GM21619 (cell line): ENCODE data around the gene TUBB8.
"Not testable (repeated sequence)": the region's sequence is repeated elsewhere in the genome, so short reads cannot be mapped to it uniquely, and the experiment has no call there.

Source experiments
- ATAC-seq: cut with Tn5 transposase; IDR thresholded peaks from one replicate; pipeline ENCODE4 v1.9.1; 2021; ENCODE audit not compliant: unreplicated experiment

Gene TUBB8

DNA sequence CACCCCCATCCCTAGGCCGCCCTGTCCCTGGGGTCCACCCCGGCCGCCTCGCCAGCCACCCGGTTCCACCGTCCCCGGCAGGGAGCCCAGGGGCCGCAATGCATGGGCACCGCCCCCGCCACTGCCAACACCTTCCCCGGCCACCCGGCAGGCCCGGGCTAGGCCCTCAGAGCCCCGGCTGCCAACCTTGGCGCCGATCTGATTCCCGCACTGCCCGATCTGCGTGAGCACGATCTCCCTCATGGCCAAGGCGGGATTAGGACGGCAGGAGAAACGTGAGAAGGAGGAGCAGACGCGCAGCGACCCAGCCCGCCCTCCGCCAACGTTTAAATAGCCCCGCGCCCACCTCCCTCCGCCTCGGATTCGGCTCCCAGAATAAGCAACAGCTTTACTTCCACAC is at the start of gene TUBB8:
Gene TUBB8 (minus strand): TSS at position 301 of the 400 bp plus-strand sequence. CDS start 58 bp downstream, at position 243.
- no peak for ATAC-seq

DNA sequence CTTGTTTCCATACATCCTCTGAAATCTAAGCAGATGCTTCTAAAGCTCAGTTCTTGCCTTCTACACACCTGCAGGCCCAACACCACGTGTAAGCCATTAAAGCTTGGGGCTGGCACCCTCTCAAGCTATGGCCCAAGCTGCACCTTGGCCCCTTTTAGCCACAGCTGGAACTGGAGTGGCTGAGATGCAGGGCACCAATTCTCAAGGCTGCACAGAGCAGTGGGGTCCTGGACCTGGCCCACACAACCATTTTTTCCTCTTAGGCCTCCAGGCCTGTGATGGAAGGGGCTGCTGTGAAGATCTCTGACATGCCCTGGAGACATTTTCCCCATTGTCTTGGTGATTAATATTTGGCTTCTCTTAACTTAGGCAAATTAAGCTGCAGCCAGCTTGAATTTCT is 47.4 kb upstream of the TUBB8 start:
- ATAC-seq: no peak

DNA sequence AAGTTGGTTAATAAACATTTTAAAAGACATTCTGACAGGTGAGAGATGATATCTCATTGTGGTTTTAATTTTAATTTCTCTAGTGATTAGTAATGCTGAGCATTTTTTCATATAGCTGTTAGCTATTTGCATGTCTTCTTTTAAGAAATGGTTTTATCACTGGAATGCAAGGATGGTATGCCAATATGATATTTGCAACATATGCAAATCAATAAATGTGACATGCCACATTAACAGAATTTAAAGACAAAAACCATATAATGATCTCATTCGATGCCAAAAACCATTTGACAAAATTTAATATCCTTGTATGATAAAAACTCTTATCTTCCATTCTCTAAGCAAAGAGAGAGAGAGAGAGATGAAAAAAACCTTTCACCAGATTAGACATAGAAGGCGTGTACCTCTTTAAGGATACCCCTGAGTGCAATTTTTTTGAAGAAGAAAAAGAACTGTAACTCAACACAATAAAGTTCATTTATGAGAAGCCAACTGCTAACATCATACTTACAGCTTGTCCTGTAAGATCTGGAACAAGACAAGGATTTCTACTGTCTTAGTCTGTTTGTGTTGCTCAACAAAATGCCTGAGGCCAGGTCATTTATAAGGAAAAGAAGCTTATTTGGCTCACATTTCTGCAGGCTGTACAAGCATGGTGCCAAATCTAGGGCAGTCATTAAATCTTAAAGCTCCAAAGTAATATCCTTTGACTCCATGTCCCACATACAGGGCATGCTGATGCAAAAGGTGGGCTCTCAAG is 46.4 kb upstream of the TUBB8 start:
- no peak for ATAC-seq

DNA sequence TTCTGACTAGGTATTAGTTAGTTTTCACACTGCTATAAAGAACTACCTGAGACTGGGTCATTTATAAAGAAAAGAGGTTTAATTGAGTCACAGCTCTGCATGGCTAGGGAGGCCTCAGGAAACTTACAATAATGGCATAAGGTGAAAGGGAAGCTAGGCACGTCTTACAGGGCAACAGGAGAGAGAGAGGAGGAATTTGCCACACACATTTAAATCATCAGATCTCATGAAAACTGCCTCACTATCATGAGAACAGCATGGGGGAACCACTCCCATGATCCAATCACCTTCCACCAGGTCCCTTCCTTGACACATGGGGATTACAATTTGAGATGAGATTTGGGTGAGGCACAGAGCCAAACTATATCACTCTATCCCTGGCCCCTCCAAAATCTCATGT is 45.5 kb upstream of the TUBB8 start:
- ATAC-seq: no peak

DNA sequence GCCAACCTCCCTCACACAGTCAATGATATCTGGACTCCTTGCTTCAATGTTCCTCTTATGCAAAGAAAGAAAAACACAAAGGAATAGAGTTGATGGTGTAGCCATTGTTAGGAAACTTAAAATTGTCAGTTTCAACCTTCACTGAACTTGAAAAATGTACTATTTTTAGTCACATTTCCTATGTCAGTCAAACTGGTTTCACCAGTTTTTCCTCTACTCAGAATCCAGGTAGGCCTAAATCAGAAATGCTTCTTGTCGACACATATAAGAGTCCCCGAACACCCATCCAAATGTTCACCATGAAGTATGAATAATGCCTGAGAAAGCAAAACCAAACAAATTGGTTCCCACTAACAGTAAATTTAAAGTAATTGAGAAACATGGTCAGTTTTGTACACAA is 43.8 kb upstream of the TUBB8 start:
- no peak for ATAC-seq

DNA sequence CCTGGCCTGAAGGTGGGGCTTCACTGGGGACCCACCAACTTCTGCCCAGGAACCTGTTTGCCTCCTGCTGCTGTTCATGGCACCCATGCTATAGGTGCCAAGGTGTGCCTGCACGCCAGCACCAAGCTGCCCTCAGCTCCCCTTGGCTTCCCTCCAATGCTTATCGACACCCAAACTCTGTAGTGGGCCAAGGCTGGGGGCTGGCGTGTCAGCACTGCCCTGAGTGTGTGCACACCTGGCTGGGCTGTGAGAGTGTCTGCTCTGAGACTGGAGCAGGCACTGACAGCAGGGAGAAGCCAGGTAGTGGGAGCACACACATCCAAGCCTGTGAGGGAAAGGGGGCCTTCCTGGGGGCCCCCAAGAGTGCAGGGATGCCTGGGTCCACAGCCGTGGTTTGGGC is 43.1 kb upstream of the TUBB8 start:
- no peak for ATAC-seq

DNA sequence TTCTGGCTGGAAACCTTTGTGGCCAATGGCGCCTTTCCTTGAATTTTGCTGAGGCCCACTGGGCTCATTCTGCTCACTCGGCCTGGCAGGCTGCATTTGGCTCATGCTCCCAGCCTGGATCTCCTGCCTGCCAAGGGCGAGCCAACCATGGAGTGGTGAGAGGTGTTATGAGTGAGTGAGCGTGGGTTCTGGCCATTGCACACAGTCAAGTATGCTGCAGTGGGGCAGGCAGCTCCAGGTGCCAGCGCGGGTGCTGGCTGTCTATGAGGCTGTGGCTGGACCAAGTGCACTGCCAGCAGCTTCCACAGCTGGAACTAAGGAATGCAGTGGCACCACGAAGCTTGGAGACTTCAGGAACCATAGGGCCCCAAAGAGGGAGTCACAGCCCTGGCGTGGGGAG is 42.2 kb upstream of the TUBB8 start:
- no peak for ATAC-seq

DNA sequence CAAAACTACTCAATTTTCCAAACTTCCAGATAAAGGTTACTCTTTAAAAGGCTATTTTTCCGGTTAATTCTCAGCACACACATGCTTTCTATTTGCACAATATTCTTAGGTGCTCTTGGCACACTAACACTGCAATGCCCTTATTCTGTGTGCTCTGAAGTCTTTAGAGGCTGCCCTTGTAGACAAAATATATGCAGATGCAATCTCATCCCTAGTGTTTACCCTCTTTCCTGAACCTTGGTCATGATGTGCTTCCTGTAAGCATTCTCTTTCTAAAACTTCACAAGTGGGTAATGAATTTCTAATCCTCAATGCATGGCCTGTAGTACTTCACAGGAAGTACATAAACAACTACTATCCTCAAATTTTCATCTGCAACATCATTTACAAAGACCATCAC is 41.1 kb upstream of the TUBB8 start:
- ATAC-seq: no peak

DNA sequence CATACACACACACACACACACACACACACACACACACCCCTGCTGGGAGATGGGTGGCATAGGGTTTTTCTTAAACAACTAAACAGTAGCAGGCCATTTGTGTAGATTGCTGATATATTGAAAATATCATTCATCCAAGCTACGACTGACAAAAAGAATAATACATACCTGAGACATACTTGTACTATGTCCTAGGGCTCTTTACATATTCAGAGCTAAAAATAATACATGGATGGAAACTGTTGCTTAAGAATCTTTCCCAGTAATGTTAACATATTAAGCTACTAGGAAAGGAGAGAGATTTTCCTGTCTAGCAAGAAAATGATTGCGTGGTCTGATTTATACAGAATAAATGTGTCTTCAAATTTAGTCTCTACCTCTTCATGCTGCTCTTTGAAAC is 40.2 kb upstream of the TUBB8 start:
- ATAC-seq: no peak

DNA sequence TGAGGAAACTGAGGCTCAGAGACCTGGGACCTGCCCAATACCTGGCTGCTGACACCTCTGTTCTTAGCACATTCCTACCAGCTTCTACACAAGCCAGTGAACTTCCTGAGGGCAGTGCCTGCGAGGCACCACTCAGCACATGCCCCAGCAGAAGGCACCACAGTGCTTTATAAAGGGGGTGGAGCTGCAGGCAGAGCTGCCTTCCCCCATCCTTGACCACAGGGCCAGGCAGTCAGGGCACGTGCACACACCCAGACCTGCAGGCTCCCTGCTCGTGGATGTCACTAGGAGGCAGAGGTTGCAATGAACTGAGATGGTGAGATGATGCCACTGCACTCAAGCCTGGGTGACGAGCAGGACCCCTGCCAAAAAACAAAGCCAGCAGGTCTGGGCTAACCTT is 39.2 kb upstream of the TUBB8 start:
- no peak for ATAC-seq

DNA sequence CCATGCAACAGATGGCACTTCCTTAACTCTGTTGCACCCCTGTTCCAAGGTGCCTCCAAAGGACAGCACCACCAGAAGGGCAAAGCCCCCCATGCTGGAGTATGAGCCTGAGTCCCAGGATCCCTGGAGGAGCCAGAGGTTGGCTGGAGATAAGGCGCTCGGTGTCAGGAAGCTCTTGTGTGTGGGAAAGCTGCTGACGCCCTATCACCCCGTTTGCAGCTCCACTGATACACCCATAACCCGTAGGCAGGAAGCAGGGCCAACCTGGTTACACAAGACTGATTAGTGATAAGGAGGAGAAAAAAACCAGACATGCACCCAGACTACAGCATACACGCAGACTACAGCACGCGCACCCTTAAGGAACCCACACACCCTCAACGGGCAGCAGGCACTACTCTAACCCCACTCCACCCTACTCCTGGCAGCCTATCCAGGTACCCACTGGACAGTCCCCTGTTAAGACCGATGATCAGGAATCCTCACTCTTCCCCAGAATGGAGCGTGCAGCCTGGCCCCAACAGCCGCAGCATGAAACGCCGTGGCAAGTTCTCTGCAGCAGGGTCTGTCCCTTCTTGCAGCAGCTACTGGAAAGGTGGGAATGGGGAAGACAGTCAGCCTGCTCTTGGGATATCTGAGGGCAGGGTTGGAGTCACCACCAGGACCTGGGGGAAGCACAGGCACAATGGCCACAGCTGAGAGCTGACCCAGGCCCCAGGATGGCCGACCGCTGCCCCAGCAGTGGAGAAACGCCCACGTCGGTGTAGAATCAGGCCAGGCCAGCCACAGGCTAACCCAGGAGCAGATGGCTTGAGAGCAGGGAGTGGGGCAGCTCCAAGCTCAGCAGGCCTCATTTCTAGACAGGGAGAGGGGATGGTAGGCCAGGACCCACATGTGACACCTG is 38.3 kb upstream of the TUBB8 start:
- no peak for ATAC-seq

DNA sequence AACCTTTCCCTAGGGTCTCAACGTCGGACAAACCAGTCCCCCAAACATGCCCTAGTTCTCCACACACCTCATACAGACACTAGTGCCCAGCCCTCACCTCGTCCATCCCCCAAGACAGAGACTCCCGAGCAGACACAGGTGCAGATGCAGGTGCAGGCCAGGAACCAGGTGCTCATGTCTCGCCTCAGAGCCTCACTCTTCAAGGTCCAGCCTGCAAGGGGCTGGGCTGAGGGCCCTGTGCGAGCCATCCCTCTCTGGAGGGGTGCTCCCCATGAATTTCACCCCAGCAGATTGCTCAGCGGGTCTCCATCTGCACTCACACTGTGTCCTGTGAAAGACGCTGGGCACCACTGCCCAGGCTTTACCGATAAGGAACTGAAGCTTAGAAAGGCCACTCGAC is 36.9 kb upstream of the TUBB8 start:
- ATAC-seq: no peak

DNA sequence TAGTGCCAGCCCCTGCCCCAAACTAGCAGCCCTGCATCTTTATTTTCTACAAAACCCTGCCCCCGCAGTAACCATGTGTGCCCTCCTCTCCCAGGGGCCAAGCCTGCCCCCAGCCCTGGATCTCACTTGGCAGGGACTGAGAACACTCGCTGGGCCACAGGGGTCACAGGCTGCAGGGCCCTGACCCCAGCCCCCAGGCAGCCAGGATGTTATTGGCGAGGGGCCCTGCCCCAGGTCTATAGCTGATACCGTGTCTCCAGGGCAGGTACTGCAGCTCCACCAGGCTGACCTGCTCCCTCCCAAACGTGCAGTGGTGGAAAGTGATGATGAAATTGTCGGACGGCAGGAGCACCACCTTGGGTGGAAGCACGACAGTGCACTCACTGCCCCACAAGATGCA is 35.9 kb upstream of the TUBB8 start:
- no peak for ATAC-seq

DNA sequence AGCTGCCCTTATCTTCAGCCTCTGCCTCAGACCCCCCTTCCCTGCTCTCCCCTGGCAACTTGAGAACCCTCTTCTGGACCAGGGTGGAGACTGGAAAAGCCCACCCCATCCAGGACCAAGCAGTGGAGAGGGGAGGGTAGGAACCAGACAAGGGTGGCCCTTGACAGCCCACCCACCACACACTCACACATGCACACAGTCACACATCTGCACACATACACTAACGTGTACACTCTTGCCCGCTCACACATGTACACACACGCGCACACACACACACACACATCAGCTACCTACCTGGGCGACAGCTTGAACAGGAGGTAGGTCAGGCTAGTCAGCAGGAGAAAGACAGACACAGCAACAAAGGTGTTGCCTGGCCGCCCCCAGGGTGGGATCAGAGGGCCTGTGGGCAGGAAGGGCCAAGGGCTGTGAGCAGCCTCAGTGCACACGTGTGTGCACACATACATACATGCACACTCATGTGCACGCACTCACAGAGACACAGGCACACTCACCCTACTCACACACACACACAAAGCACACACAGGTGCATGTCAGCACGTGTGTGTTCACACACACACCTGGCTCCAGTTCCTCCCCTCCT is 34.9 kb upstream of the TUBB8 start:
- no peak for ATAC-seq

DNA sequence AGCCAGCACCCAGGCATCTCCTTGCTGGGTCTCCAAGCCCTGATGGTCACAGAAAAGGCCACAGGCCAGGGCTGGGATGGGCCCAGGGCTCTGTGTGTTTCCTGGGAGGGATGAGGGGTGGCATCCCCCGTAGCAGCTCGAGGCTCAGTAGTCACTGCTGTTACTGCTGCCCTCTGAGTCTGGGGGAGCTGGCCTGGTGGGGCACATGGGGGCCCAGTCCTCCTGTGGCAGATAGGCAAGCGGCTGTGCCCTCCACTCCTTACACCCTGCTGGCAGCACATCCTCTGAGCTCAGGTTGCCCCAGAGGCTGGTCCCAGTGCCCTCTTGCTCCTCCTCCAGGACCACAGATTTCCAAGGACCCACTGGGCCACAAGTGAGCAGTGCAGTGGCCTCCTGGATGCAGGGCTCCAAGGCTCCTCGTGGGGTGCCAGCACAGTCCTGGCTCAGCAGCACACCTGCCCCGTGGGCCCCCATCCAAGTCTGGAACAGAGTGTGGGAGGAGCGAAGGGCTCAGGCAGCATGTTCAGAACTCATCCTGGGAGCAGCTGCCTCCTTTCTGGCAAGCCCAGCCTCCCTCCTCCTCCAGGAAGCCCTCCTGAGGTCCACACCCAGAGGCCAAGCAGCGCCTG is 31.5 kb upstream of the TUBB8 start:
- no peak for ATAC-seq

DNA sequence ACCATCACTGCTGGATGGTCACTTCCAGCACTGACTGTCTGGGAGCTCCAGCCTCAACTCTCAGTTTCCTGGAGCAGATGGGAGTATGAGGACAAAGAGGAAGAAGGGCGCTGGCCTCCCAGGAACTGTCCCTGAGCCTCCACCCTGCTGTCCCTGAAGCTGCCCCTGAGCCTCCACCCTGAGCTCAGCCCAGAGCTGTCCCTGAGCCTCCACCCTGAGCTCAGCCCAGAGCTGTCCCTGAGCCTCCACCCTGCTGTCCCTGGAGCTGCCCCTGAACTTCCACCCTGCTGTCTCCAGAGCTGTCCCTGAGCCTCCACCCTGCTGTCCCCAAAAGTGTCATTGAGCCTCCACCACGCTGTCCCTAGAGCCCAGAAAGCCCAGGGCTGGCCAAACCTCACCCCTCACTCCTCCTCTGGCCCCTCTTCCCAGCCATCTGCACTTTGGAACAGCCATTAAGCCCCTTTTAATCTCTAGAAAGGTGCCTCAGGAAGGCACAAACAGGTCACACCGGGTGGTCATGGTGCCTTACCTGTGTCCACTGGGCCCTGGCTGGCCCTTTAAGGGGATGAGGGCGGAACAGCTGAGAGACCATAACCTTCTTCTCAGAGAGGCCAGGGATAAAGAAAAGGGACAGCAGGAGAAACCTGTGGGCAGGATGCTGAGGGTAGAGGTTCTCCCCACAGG is 30.6 kb upstream of the TUBB8 start:
- no peak for ATAC-seq

DNA sequence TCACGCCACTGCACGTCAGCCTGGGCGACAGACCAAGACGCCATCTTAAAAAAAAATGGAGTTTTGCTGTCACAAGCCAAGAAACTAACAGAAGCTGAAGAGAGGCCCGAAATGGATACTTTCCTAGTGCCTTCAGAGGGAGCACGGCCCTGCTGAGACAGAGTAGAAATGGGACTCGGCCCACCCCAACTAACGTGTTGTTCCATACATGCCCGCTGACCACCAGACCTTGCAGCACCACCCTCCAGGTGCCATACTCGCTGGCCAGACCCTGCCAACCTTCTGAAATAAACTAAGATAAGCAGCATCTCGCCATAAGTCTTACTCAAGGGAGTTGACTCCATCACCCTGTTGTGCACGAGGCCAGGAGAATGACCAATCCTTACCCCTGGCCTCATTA is 29.5 kb upstream of the TUBB8 start:
- ATAC-seq: no peak

DNA sequence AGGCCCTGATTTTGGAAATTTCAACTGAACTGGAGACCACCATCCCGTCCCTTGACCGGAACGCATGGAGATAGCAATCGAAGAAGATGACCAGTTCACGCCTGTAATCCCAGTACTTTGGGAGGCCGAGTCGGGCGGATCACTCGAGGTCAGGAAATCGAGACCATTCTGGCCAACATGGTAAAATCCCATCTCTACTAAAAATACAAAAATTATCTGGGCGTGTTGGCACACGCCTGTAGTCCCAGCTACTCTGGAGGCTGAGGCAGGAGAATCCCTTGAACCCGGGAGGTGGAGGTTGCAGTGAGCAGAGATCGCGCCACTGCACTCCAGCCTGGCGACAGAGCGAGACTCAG is 25.1 kb upstream of the TUBB8 start:
- not testable (repeated sequence) for ATAC-seq

DNA sequence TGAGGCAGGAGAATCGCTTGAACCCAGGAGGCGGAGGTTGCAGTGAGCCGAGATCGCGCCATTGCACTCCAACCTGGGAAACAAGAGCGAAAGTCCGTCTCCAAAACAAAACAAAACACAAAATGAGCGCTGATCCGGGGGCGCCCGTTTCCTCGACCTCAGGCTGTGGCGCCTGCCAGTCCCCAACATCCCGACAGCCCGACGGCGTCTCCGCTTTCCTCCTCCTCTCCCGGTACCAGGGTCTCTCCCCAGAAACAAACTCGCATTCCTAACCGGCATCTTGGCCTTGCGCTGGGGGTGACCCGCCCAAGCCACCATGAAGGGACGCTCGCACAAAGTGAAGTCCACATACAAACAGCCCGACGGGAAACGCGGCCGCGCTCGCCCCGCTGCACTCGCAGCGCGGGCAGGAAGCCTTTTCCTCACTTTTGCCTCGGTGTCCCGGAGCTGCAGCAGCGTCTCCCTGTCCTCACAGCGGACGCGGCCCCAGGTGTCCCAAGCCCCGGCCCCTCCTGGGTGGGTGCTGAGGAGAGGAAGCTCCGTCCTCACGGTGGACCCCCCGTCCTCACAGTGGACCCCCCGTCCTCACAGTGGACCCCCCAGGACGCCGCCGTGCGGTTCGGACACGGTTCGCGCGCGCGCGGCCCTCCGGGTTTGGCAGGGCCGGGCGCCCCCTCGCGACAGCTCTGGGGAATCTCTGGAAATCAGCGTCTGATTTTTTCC is 24.6 kb upstream of the TUBB8 start:
- ATAC-seq: not testable (repeated sequence)

DNA sequence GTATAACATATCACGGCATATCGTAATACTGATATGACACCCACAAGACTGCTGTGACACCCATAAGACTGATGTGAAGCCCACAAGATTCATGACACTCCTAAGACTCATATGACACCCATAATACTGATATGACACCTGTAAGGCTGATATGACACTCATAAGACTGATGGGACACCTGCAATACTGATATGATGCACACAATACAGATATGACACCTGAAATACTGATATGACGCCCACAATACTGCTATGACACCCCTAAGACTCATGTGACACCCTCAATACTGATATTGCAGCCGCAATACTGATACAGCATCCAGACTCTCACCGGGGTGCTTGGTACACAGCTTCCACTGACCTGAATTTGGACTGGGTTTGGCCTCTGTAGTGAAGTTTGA is 19.1 kb upstream of the TUBB8 start:
- ATAC-seq: not testable (repeated sequence)
